ENCODE results near the gene METTL8.

The METTL8 gene

DNA sequence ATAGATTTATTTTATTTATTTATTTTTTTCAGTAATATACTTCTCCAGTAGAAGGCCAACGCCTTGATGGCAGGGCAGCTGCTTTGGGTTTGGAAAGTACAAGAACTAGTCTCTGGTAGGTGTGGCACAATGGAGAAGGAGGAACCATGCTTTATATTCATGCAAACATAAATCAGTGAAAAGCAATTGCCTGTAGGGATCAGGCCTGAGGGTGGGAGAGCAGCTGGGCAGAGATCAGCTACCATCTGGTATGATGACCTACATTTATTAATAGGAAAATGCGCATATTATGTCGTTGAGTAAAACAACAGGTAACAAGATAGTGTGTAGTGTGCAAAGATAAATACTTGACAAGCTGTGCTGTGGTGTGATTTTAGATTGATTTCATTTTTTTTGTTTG is 152.7 kb downstream of the METTL8 start:
- TF ChIP-seq CTCF (IDR thresholded peaks at IDR 0.05; ENCODE audit: insufficient read depth, low read depth, low read length, missing control alignments) = no peak
- DNase-seq (ENCODE audit: low read depth) = no peak
- H3K4me3 ChIP-seq (ENCODE audit: low read length) = no peak overlapping the region

DNA sequence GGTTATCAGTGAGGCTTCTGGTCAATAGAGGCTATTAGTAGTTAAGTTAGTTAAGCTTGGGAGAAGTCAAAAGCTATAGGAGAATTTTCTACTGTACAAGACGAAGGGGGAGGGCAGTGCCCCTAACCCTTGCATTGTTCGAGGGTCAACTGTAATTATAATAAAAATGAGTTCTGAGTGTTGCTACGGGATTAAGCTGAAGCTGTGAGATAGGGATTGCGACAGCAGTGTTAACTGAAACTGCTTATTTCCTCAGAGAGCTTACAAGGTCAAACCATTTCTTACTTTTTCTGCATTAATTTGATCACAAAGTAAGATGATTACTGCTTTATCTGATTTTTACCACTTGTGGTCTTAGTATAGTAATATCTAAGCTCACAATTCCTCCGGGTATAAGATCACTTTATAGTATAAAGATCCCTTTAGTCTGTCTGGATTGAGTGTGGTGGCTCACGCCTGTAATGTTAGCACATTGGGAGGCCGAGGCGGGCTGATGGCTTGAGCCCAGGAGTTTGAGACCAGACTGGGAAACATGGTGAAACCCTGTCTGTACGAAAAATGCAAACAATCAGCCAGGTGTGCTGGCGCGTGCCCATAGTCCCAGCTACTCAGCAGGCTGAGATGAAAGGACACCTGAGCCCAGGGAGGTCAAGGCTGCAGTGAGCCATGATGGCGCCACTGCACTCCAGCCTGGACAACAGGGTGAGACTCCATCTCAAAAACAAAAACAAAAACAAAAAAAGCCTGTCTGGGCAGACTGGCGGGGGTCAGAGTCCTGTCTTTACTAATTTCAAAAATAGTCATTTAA is 153.6 kb downstream of the METTL8 start:
- no peak for TF ChIP-seq CTCF (IDR thresholded peaks at IDR 0.05; ENCODE audit: insufficient read depth, low read depth, low read length, missing control alignments)
- no peak for DNase-seq (ENCODE audit: low read depth)
- H3K4me3 ChIP-seq (ENCODE audit: low read length) = no peak overlapping the region

GRCh38 chr2:171274757-171275156 is 159.0 kb downstream of the METTL8 start:
- no peak for DNase-seq (ENCODE audit: low read depth)
- no peak overlapping the region for H3K4me3 ChIP-seq (ENCODE audit: low read length)
- no peak for TF ChIP-seq CTCF (IDR thresholded peaks at IDR 0.05; ENCODE audit: insufficient read depth, low read depth, low read length, missing control alignments)

DNA sequence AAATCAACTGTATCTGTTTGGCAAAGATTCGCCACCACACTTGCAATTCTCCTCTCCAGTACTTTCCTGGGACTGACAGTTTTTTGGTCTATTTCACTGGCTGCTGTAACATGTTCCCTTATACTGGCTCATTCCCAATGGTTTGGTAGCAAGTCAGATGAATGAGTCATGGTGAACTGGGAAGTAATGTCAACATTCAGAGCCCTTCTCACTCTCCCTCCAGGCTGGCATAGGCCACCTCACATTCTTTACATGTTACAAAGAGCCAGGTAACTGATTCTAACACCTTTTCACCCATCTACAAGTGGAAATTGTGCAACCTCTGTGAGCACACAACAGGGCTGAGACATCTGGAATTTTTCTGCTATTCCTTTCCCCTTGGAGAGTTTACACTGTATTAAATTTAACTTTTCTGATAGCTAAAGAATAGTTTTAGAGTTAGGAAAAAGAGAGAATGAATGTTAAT is 161.8 kb downstream of the METTL8 start:
- TF ChIP-seq CTCF (IDR thresholded peaks at IDR 0.05; ENCODE audit: insufficient read depth, low read depth, low read length, missing control alignments) = no peak
- peak; percentile 98 for DNase-seq (ENCODE audit: low read depth)
- H3K4me3 ChIP-seq (ENCODE audit: low read length) = no peak overlapping the region

DNA sequence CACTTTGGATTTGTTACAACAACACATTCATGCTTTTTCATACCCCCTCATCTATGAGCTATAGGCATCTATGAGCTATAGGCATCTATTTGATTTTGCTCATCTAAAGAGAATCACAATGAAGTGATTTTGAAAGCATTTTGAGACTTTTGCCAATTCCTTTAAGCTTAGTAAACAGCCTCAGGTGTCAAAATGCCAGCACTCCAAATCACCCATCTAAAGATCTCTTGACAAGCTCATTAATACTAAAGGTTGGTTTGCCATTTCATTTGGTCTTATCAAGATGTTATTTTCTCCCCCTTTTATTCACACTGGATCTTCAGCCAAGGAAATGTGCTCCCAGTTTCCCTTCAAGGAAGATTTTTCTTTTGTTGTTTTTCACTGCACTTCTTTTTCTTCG is 162.4 kb downstream of the METTL8 start:
- DNase-seq (ENCODE audit: low read depth) = peak; percentile 69
- TF ChIP-seq CTCF (IDR thresholded peaks at IDR 0.05; ENCODE audit: insufficient read depth, low read depth, low read length, missing control alignments) = no peak
- no peak overlapping the region for H3K4me3 ChIP-seq (ENCODE audit: low read length)

- no peak overlapping the region for H3K4me3 ChIP-seq (ENCODE audit: low read length)
- DNase-seq (ENCODE audit: low read depth) = no peak
- TF ChIP-seq CTCF (IDR thresholded peaks at IDR 0.05; ENCODE audit: insufficient read depth, low read depth, low read length, missing control alignments) = no peak
Observed at GRCh38 chr2:171267855-171268629, 165.7 kb downstream of the METTL8 start.

Data from epithelial cell of esophagus (primary cell).